ENCODE measurements around the gene CITED4. TPM values are rescaled to one million over a fixed set of nuclear protein-coding genes. Genes with fewer than 3 reads are reported as not detected.

Gene CITED4
- total RNA-seq, 2 donors from 2014 or later: 72.3 to 138 TPM

- Histone ChIP-seq H3K9me3 (no peaks in the 10 kb centered on the region), H3K4me1 (replicated peaks) (no peaks in the 10 kb centered on the region), H3K27ac (no peak overlapping the region), H3K36me3 (no peaks in the 10 kb centered on the region), H3K27me3 (replicated peaks; ENCODE audit: insufficient read depth) (no peaks in the 10 kb centered on the region), H3K4me3 (no peak overlapping the region)
- TF ChIP-seq CTCF (IDR thresholded peaks at IDR 0.05) (no peak), POLR2AphosphoS5 (IDR thresholded peaks at IDR 0.05) (no peak), POLR2A (IDR thresholded peaks at IDR 0.05) (no peak)
- no peak for DNase-seq (ENCODE audit: low spot score)
- intact Hi-C loops (cut with DNase I): no loop called here
- 68% methylated on average over 3 of the region's 3 CpGs for WGBS
These were observed 44.7 kb upstream of the CITED4 start for GRCh38 chr1:40906781-40907400.

- TF ChIP-seq CTCF (IDR thresholded peaks at IDR 0.05) (no peak), POLR2AphosphoS5 (IDR thresholded peaks at IDR 0.05) (no peak), POLR2A (IDR thresholded peaks at IDR 0.05) (no peak)
- Histone ChIP-seq H3K9me3 (no peaks in the 10 kb centered on the region), H3K27ac (no peak overlapping the region), H3K36me3 (no peaks in the 10 kb centered on the region), H3K4me3 (no peak overlapping the region), H3K27me3 (replicated peaks; ENCODE audit: insufficient read depth) (no peaks in the 10 kb centered on the region), H3K4me1 (replicated peaks) (no peaks in the 10 kb centered on the region)
- intact Hi-C loops (cut with DNase I): no loop called here
- 66% methylated on average over 4 of the region's 4 CpGs for WGBS
- DNase-seq (ENCODE audit: low spot score): no peak
These were observed 42.9 kb upstream of the CITED4 start for GRCh38 chr1:40905061-40905460.

- H3K36me3 ChIP-seq: no peaks in the 10 kb centered on the region
- H3K9me3 ChIP-seq: no peaks in the 10 kb centered on the region
- no peak overlapping the region for H3K27ac ChIP-seq
- no peaks in the 10 kb centered on the region for H3K4me1 ChIP-seq (replicated peaks)
- no peak for DNase-seq (ENCODE audit: low spot score)
- intact Hi-C loops (cut with DNase I): no loop called here
- TF ChIP-seq POLR2A (IDR thresholded peaks at IDR 0.05) (no peak), CTCF (IDR thresholded peaks at IDR 0.05) (no peak), POLR2AphosphoS5 (IDR thresholded peaks at IDR 0.05) (no peak)
- 67% methylated on average over 1 of the region's 1 CpG for WGBS
- no peaks in the 10 kb centered on the region for H3K27me3 ChIP-seq (replicated peaks; ENCODE audit: insufficient read depth)
- no peak overlapping the region for H3K4me3 ChIP-seq
These were observed 40.9 kb upstream of the CITED4 start for GRCh38 chr1:40903106-40903505.

- no peaks in the 10 kb centered on the region for H3K27me3 ChIP-seq (replicated peaks; ENCODE audit: insufficient read depth)
- H3K36me3 ChIP-seq: no peaks in the 10 kb centered on the region
- H3K4me3 ChIP-seq: no peak overlapping the region
- no peak for TF ChIP-seq POLR2AphosphoS5 (IDR thresholded peaks at IDR 0.05)
- no peak for TF ChIP-seq CTCF (IDR thresholded peaks at IDR 0.05)
- TF ChIP-seq POLR2A (IDR thresholded peaks at IDR 0.05): no peak
- intact Hi-C loops (cut with DNase I): no loop called here
- no peaks in the 10 kb centered on the region for H3K9me3 ChIP-seq
- no peak for DNase-seq (ENCODE audit: low spot score)
- no peaks in the 10 kb centered on the region for H3K4me1 ChIP-seq (replicated peaks)
- H3K27ac ChIP-seq: peak overlapping the region in 1 of 2 donors; percentile 17
- 62% methylated on average over 18 of the region's 18 CpGs for WGBS
These were observed 40.0 kb upstream of the CITED4 start for GRCh38 chr1:40901886-40902852.
